ENCODE results near the gene VASN.
"Not testable (repeated sequence)": the region's sequence is repeated elsewhere in the genome, so short reads cannot be mapped to it uniquely, and the experiment has no call there.

The VASN gene

GRCh38 chr16:4337540-4338088 is 34.0 kb upstream of the VASN start:
- DNase-seq (ENCODE audit: low spot score) = no peak

GRCh38 chr16:4338125-4338582 is 33.5 kb upstream of the VASN start:
- no peak for DNase-seq (ENCODE audit: low spot score)

GRCh38 chr16:4338712-4339299 is 32.8 kb upstream of the VASN start:
- no peak for DNase-seq (ENCODE audit: low spot score)

- DNase-seq (ENCODE audit: low spot score) = no peak
Measured at GRCh38 chr16:4339455-4339854, 32.2 kb upstream of the VASN start.

- DNase-seq (ENCODE audit: low spot score) = no peak
Measured at GRCh38 chr16:4339909-4340308, 31.7 kb upstream of the VASN start.

GRCh38 chr16:4340443-4340842 is 31.2 kb upstream of the VASN start:
- no peak for DNase-seq (ENCODE audit: low spot score)

GRCh38 chr16:4341250-4341649 is 30.4 kb upstream of the VASN start:
- DNase-seq (ENCODE audit: low spot score) = no peak

GRCh38 chr16:4342866-4343744 is 28.5 kb upstream of the VASN start:
- DNase-seq (ENCODE audit: low spot score) = no peak

- not testable (repeated sequence) for DNase-seq (ENCODE audit: low spot score)
Measured at GRCh38 chr16:4344300-4344982, 27.2 kb upstream of the VASN start.

GRCh38 chr16:4344983-4345835 is 26.4 kb upstream of the VASN start:
- DNase-seq (ENCODE audit: low spot score) = no peak

- no peak for DNase-seq (ENCODE audit: low spot score)
Measured at GRCh38 chr16:4345836-4346781, 25.5 kb upstream of the VASN start.

- DNase-seq (ENCODE audit: low spot score) = no peak
Measured at GRCh38 chr16:4347010-4347409, 24.6 kb upstream of the VASN start.

- DNase-seq (ENCODE audit: low spot score) = no peak
Measured at GRCh38 chr16:4347765-4348509, 23.7 kb upstream of the VASN start.

- no peak for DNase-seq (ENCODE audit: low spot score)
Measured at GRCh38 chr16:4349332-4349731, 22.3 kb upstream of the VASN start.

- DNase-seq (ENCODE audit: low spot score) = no peak
Measured at GRCh38 chr16:4350365-4350786, 21.3 kb upstream of the VASN start.

- DNase-seq (ENCODE audit: low spot score) = peak; percentile 97
Measured at GRCh38 chr16:4350787-4351659, 20.6 kb upstream of the VASN start, which contains the start of gene PAM16. Gene PAM16, minus strand, starts transcription at chr16:4351321. Its CDS starts 87 bp downstream, at chr16:4351234.

- no peak for DNase-seq (ENCODE audit: low spot score)
Measured at GRCh38 chr16:4351880-4352279, 19.8 kb upstream of the VASN start.

GRCh38 chr16:4352843-4353242 is 18.8 kb upstream of the VASN start:
- no peak for DNase-seq (ENCODE audit: low spot score)

- no peak for DNase-seq (ENCODE audit: low spot score)
Measured at GRCh38 chr16:4353675-4354074, 18.0 kb upstream of the VASN start.
